ENCODE data around the gene PI4KA.

DNA sequence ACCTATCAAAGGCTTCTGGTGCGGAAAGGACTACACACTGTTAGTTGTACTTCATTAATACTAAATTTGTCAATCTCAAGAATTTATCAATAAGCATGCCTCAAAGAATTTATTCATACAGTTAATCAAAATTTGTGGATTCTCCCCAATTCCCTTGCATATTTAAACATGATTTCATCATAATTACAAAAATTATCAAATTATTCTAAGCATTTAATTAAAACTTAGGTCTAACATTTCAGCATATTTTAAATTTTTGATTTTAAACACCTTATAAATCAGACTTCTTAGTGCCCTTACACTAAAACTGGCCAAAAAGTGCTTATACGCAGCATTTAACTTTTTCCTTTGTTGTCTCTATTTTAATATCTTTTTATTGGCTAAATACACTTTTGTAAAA lies 98.5 kb downstream of the PI4KA start:
- TF ChIP-seq, protein P1, sequence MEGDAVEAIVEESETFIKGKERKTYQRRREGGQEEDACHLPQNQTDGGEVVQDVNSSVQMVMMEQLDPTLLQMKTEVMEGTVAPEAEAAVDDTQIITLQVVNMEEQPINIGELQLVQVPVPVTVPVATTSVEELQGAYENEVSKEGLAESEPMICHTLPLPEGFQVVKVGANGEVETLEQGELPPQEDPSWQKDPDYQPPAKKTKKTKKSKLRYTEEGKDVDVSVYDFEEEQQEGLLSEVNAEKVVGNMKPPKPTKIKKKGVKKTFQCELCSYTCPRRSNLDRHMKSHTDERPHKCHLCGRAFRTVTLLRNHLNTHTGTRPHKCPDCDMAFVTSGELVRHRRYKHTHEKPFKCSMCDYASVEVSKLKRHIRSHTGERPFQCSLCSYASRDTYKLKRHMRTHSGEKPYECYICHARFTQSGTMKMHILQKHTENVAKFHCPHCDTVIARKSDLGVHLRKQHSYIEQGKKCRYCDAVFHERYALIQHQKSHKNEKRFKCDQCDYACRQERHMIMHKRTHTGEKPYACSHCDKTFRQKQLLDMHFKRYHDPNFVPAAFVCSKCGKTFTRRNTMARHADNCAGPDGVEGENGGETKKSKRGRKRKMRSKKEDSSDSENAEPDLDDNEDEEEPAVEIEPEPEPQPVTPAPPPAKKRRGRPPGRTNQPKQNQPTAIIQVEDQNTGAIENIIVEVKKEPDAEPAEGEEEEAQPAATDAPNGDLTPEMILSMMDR (IDR thresholded peaks at IDR 0.05; ENCODE audit: low read depth, low read length, poor library complexity, severe bottlenecking): no peak
- no peak for TF ChIP-seq EZH2phosphoT487 (IDR thresholded peaks at IDR 0.05; ENCODE audit: borderline replicate concordance, low read length)
